ENCODE data around the gene CDK13.

The CDK13 gene

GRCh38 chr7:39967406-39968161 lies 17.5 kb downstream of the CDK13 start:
- no peak overlapping the region for H3K4me3 Mint-ChIP-seq
- H3K27ac Mint-ChIP-seq: no peak overlapping the region
- H3K9me3 Mint-ChIP-seq: peaks cover 6% of the 10 kb centered on the region
- peaks cover 3% of the 10 kb centered on the region for H3K36me3 Mint-ChIP-seq (ENCODE audit: low read depth)
- H3K4me1 Mint-ChIP-seq (ENCODE audit: low read depth): peaks cover 20% of the 10 kb centered on the region
- H3K27me3 Mint-ChIP-seq (ENCODE audit: low read depth): no peaks in the 10 kb centered on the region

GRCh38 chr7:39969431-39969830 lies 19.4 kb downstream of the CDK13 start:
- Mint-ChIP-seq H3K27ac (no peak overlapping the region), H3K27me3 (ENCODE audit: low read depth) (no peaks in the 10 kb centered on the region), H3K4me1 (ENCODE audit: low read depth) (peaks cover 21% of the 10 kb centered on the region), H3K4me3 (no peak overlapping the region), H3K9me3 (peaks cover 4% of the 10 kb centered on the region), H3K36me3 (ENCODE audit: low read depth) (no peaks in the 10 kb centered on the region)

DNA sequence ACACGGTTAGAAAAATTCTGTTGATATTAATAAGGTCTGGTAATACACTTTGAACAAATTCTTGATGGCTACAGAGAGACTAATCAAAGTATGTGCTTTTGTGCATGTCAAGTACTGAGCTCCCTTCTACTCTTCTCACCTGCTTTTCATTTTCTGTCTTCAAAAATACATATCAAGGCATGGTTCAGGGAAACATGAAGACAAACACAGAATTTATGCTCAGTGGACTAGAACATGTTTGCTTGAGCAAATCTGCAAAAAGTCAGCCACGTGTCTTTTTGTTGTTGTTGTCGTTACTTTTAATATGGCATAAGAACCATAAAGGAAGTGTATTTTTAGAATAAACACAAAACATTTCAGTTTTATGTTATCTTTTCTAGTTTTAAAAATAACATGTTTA lies 21.9 kb downstream of the CDK13 start:
- Mint-ChIP-seq H3K9me3 (no peaks in the 10 kb centered on the region), H3K4me3 (no peak overlapping the region), H3K27ac (no peak overlapping the region), H3K4me1 (ENCODE audit: low read depth) (peaks cover 12% of the 10 kb centered on the region), H3K36me3 (ENCODE audit: low read depth) (no peaks in the 10 kb centered on the region), H3K27me3 (ENCODE audit: low read depth) (no peaks in the 10 kb centered on the region)

DNA sequence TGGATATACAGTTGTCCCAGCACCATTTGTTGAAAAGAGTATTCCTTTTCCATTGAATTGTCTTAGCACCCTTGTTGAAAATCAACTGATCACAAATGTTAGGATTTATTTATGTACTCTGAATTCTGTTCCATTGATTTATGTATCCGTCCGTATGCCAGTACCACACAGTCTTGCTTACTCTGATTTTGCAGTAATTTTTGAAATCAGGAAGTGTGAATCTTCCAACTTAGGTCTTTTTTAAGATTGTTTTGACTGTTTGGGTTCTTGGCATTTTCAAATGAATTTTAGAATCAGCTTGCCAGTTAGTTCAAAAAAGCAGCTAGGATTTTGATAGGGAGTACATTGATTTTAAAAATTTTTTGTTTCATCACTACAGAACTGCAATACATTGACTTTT lies 23.7 kb downstream of the CDK13 start:
- H3K36me3 Mint-ChIP-seq (ENCODE audit: low read depth): no peaks in the 10 kb centered on the region
- H3K4me3 Mint-ChIP-seq: no peak overlapping the region
- H3K27ac Mint-ChIP-seq: no peak overlapping the region
- no peaks in the 10 kb centered on the region for H3K9me3 Mint-ChIP-seq
- H3K27me3 Mint-ChIP-seq (ENCODE audit: low read depth): no peaks in the 10 kb centered on the region
- H3K4me1 Mint-ChIP-seq (ENCODE audit: low read depth): peaks cover 9% of the 10 kb centered on the region

DNA sequence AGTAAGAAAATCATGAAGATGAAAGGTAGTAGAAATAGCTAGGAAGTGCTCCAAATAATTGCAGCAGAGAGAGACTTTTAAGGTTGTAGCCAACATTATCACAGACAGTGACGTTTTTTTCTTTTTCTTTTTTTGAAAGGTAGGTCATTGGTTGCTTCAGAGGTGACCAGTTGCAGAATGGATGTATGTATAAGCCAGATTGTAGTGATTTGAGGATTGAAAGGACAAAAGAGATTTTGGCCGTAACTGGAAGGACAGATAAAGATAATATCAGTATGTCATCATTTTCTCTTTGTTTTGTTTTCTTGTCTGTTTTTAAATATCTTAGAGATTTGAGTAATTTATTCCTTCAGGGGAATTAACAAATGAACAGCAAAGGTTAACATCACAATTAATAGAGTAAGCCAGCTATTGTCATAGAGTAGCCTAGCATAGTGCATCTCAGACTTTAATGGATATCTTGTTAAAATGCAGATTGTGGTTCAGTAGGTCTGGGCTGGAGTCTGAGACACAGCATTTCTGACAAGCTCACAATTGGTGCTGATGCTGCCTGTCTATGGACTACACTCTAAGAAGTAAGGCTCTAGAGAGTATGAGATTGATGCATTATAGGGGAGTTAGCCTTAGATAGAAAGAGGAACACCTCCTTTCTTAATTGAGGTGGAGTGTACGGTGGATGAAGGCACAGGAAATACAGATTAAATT lies 28.3 kb downstream of the CDK13 start:
- Mint-ChIP-seq H3K27ac (no peak overlapping the region), H3K4me1 (ENCODE audit: low read depth) (peaks cover 7% of the 10 kb centered on the region), H3K27me3 (ENCODE audit: low read depth) (no peaks in the 10 kb centered on the region), H3K36me3 (ENCODE audit: low read depth) (no peaks in the 10 kb centered on the region), H3K4me3 (no peak overlapping the region), H3K9me3 (no peaks in the 10 kb centered on the region)

DNA sequence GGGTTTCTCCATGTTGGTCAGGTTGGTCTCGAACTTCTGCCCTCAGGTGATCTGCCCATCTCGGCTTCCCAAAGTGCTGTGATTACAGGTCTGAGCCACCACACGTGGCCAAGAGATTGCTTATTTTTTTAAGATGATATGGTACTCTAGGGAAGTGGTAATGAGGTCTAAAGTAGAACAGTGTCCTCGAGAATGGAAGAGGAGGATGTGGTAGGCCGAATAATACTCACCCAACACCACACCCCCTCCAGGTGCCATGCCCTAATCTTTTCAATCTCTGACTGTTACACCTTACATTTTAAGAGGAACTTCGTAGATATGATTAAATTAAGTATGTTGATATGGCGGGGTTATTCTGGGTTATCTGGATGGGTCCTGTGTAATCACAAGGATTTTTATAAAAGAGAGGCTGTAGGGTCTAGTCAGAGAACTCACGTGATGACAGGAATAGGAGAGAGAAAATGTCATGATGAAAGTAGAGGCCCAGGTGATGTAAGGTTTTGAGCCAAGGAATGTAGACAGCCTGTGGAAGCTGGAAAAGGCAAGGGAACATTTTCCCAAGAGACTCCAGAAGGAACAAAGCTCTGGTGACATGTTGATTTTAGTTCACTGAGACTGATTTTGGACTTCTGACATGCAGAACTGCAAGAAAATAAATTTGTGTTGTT lies 29.5 kb downstream of the CDK13 start:
- no peaks in the 10 kb centered on the region for H3K9me3 Mint-ChIP-seq
- H3K36me3 Mint-ChIP-seq (ENCODE audit: low read depth): no peaks in the 10 kb centered on the region
- H3K4me3 Mint-ChIP-seq: no peak overlapping the region
- H3K27ac Mint-ChIP-seq: no peak overlapping the region
- H3K27me3 Mint-ChIP-seq (ENCODE audit: low read depth): no peaks in the 10 kb centered on the region
- H3K4me1 Mint-ChIP-seq (ENCODE audit: low read depth): peaks cover 4% of the 10 kb centered on the region

DNA sequence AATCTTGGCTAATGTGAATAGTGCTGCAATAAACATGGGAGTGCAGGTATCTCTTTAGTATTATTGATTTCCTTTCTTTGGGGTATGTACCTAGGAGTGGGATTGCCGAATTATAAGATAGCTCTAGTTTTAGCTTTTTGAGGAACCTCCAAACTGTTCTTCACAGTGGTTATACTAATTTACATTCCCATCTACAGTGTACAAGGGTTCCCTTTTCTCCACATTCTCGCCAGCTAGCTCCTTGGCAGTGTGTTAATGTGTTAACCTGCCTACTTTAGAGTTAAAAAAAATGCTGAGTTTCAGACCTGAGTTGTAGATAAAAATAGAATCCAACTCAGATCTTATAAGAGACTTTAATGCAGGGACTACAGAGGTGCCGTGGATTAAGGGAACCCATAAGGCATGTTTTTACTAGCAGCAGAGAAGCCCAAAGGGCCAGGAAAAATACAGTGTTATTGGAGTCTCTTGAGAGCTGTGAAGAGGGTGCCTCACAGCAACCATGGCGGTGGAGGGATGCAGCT lies 35.4 kb downstream of the CDK13 start:
- H3K4me3 Mint-ChIP-seq: no peak overlapping the region
- H3K4me1 Mint-ChIP-seq (ENCODE audit: low read depth): peaks cover 21% of the 10 kb centered on the region
- no peaks in the 10 kb centered on the region for H3K27me3 Mint-ChIP-seq (ENCODE audit: low read depth)
- no peak overlapping the region for H3K27ac Mint-ChIP-seq
- H3K36me3 Mint-ChIP-seq (ENCODE audit: low read depth): peaks cover 14% of the 10 kb centered on the region
- H3K9me3 Mint-ChIP-seq: no peaks in the 10 kb centered on the region

- Mint-ChIP-seq H3K27me3 (ENCODE audit: low read depth) (no peaks in the 10 kb centered on the region), H3K4me1 (ENCODE audit: low read depth) (peaks cover 20% of the 10 kb centered on the region), H3K9me3 (no peaks in the 10 kb centered on the region), H3K4me3 (no peak overlapping the region), H3K36me3 (ENCODE audit: low read depth) (peaks cover 14% of the 10 kb centered on the region), H3K27ac (no peak overlapping the region)
Measured at GRCh38 chr7:39987641-39988347, 37.7 kb downstream of the CDK13 start.

DNA sequence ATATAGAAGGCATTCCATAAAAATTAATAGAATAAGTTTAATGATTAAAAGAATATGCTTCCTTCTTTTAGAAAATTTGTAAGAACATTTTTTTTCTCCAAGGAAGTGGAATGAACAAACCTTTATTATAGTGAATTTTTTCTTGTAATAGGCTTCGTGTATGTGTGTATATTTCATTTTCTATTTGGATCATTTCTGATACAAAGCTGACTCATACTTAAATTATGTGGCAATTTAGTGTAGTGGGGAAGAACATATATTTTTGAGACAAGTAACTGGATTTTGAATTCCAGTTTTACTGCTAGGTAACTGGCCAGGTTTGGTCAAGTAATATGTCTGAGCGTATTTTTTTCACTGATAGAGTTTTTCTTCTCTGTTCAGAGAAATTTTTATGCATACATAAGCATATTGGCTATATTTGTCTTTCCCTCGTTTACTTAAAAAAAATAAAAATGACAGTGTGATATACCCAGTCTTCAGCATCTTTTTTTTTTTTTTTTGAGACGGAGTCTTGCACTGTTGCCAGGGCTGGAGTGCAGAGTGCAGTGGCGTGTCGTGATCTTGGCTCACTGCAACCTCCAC lies 50.8 kb downstream of the CDK13 start:
- Mint-ChIP-seq H3K36me3 (ENCODE audit: low read depth) (peaks cover 9% of the 10 kb centered on the region), H3K9me3 (no peaks in the 10 kb centered on the region), H3K4me3 (no peak overlapping the region), H3K27ac (no peak overlapping the region), H3K27me3 (ENCODE audit: low read depth) (no peaks in the 10 kb centered on the region), H3K4me1 (ENCODE audit: low read depth) (peaks cover 2% of the 10 kb centered on the region)

DNA sequence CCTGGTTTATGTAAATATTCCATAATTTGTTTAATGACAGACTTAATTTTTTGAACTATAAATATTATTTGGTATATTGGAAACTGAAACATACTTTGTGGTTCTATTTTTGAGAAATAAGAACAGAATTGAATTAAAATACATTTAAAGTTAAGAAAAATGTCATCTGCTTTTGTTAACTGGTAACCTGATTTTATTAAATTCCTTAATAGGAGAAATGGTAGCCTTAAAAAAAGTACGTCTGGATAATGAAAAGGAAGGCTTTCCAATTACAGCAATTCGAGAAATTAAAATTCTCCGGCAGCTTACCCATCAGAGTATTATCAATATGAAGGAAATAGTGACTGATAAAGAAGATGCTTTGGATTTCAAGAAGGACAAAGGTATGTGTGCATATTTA lies 51.6 kb downstream of the CDK13 start:
- H3K36me3 Mint-ChIP-seq (ENCODE audit: low read depth): peaks cover 9% of the 10 kb centered on the region
- no peak overlapping the region for H3K27ac Mint-ChIP-seq
- H3K27me3 Mint-ChIP-seq (ENCODE audit: low read depth): no peaks in the 10 kb centered on the region
- H3K4me3 Mint-ChIP-seq: no peak overlapping the region
- peaks cover 2% of the 10 kb centered on the region for H3K4me1 Mint-ChIP-seq (ENCODE audit: low read depth)
- no peaks in the 10 kb centered on the region for H3K9me3 Mint-ChIP-seq

- peaks cover 2% of the 10 kb centered on the region for H3K4me1 Mint-ChIP-seq (ENCODE audit: low read depth)
- no peaks in the 10 kb centered on the region for H3K9me3 Mint-ChIP-seq
- peaks cover 10% of the 10 kb centered on the region for H3K36me3 Mint-ChIP-seq (ENCODE audit: low read depth)
- H3K4me3 Mint-ChIP-seq: no peak overlapping the region
- no peaks in the 10 kb centered on the region for H3K27me3 Mint-ChIP-seq (ENCODE audit: low read depth)
- no peak overlapping the region for H3K27ac Mint-ChIP-seq
Measured at GRCh38 chr7:40003597-40003996, 53.5 kb downstream of the CDK13 start.

- Mint-ChIP-seq H3K4me1 (ENCODE audit: low read depth) (no peaks in the 10 kb centered on the region), H3K36me3 (ENCODE audit: low read depth) (peaks cover 14% of the 10 kb centered on the region), H3K27ac (no peak overlapping the region), H3K4me3 (no peak overlapping the region), H3K9me3 (no peaks in the 10 kb centered on the region), H3K27me3 (ENCODE audit: low read depth) (no peaks in the 10 kb centered on the region)
Measured at GRCh38 chr7:40008223-40008815, 58.3 kb downstream of the CDK13 start.

DNA sequence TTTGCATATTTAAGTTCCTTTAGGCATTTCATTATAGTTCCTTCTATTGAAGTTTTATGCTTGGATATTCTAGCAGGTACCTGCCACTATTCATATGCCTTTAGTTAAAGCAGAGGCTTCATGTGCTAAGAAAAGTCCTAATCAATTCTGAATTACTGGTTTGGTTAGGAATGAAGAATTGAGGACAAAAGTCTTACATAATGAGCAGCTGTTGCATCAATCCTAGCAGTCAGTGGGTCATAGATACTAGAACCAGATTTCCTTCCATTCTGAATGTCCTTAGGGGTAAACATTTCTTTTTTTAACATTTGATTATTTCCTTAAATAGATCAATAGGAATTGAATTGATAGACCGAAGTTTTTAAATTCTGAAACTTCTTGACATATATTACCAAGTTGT lies 59.2 kb downstream of the CDK13 start:
- no peaks in the 10 kb centered on the region for H3K27me3 Mint-ChIP-seq (ENCODE audit: low read depth)
- no peak overlapping the region for H3K4me3 Mint-ChIP-seq
- H3K36me3 Mint-ChIP-seq (ENCODE audit: low read depth): peaks cover 11% of the 10 kb centered on the region
- H3K27ac Mint-ChIP-seq: no peak overlapping the region
- H3K4me1 Mint-ChIP-seq (ENCODE audit: low read depth): no peaks in the 10 kb centered on the region
- no peaks in the 10 kb centered on the region for H3K9me3 Mint-ChIP-seq

- peaks cover 13% of the 10 kb centered on the region for H3K4me1 Mint-ChIP-seq (ENCODE audit: low read depth)
- H3K27ac Mint-ChIP-seq: no peak overlapping the region
- peaks cover 18% of the 10 kb centered on the region for H3K36me3 Mint-ChIP-seq (ENCODE audit: low read depth)
- no peaks in the 10 kb centered on the region for H3K27me3 Mint-ChIP-seq (ENCODE audit: low read depth)
- no peaks in the 10 kb centered on the region for H3K9me3 Mint-ChIP-seq
- no peak overlapping the region for H3K4me3 Mint-ChIP-seq
Measured at GRCh38 chr7:40014376-40014775, 64.3 kb downstream of the CDK13 start.
